AG10803 (cell line): ENCODE data around the gene HECA.
"Not testable (repeated sequence)": the region's sequence is repeated elsewhere in the genome, so short reads cannot be mapped to it uniquely, and the experiment has no call there.

Experiments used
- DNase-seq: peaks from one replicate; pipeline ENCODE4 v3.0.0; 2010; ENCODE audit warnings: low read depth
- H3K4me3 ChIP-seq: 2 replicates; pipeline ENCODE4 v1.5.1; 2011; ENCODE audit warnings: mild to moderate bottlenecking, low read length, control low read depth
- CTCF ChIP-seq: conservative IDR thresholded peaks from 2 replicates; pipeline ENCODE4 v1.5.1; 2011; ENCODE audit warnings: mild to moderate bottlenecking, low read length, control low read depth, inconsistent platforms

The HECA gene

GRCh38 chr6:139198529-139199288 is 63.8 kb downstream of the HECA start:
- H3K4me3 ChIP-seq: no peak overlapping the region
- no peak for DNase-seq
- TF ChIP-seq CTCF: no peak

GRCh38 chr6:139201378-139201777 is 66.5 kb downstream of the HECA start:
- no peak for DNase-seq
- no peak for TF ChIP-seq CTCF
- H3K4me3 ChIP-seq: no peak overlapping the region

- no peak overlapping the region for H3K4me3 ChIP-seq
- DNase-seq: no peak
- no peak for TF ChIP-seq CTCF
These were observed 70.1 kb downstream of the HECA start for GRCh38 chr6:139204978-139205377.

- no peak for TF ChIP-seq CTCF
- no peak overlapping the region for H3K4me3 ChIP-seq
- no peak for DNase-seq
These were observed 71.0 kb downstream of the HECA start for GRCh38 chr6:139205843-139206242.

GRCh38 chr6:139210766-139211165 is 75.9 kb downstream of the HECA start:
- H3K4me3 ChIP-seq, DNase-seq: not testable (repeated sequence)

GRCh38 chr6:139212460-139212859 is 77.6 kb downstream of the HECA start:
- H3K4me3 ChIP-seq, DNase-seq: not testable (repeated sequence)

- peak; percentile 97 for DNase-seq
- TF ChIP-seq CTCF: peak; percentile 97
- H3K4me3 ChIP-seq: no peak overlapping the region
These were observed 84.4 kb downstream of the HECA start for GRCh38 chr6:139219271-139219729.

GRCh38 chr6:139219746-139220145 is 84.9 kb downstream of the HECA start:
- DNase-seq: no peak
- no peak overlapping the region for H3K4me3 ChIP-seq
- TF ChIP-seq CTCF: no peak

GRCh38 chr6:139228387-139228786 is 93.5 kb downstream of the HECA start:
- not testable (repeated sequence) for H3K4me3 ChIP-seq, DNase-seq
